CD4-positive, alpha-beta T cell treated with Interleukin-2 at 100 ng/mL for 4 hours (primary cell): ENCODE measurements around the gene BLNK.
"Not testable (repeated sequence)": the region's sequence is repeated elsewhere in the genome, so short reads cannot be mapped to it uniquely, and the experiment has no call there.

Experiments
- DNase-seq: peaks from one replicate; pipeline ENCODE4 v3.0.0-alpha.2; 2020; ENCODE audit warnings: low spot score

The BLNK gene

DNA sequence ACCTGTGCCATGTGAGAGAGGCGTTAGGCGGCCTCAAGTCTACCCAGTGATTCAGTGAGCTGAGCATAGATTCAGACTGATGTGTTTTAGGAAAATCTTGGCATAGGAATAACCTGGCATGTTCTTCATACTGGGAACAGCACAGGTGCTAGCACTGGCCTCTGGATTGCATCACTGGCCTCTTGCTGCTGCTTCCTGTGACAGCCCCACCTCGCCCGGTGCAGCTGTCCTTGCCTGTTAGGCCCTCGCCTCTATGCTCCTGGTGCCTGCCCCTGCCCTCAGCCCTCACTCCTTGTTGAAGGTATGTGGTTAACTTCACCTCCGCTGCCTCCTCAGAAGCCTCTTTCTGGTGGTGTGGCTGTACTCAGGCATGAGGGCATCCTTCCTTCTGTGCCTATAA lies 46.2 kb downstream of the BLNK start:
- no peak for DNase-seq

DNA sequence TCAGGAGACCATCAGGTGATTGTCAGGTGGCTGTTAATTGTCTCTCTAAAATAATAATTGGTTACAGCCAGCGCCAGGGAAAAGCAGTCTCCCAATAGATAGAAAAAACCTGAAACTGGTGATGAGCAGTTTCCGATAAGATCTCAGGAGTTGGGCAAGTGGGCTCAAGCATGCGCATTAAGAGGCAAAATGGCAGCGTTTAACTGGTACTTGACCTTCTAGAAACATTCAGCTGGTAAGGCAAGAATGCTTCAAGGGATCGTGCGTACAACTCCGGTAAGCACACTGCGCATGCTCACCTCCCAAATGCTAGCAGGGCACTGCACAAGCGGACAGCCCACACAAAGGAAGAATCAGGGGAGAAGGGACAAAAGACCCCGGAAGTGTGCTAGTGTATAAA lies 48.5 kb downstream of the BLNK start:
- DNase-seq: no peak

DNA sequence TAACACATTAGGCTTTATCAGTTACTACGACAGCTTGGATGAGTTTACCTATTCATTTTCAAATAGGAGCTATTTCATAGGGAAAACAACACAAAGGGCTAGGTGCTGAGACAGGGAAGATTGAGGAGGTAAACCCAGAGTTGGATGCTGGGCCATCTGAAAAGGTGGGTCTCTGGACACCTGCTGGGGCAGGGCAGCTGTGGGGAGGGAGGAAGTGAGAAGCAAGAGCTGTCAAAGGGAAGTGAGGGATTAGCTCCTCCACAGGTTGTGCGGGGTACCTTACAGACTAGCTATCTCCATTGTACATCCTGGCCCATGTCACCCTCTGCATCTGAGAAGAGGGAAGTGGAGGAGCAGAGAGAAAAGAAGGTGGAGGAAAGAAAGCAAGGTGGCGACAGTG lies 48.9 kb downstream of the BLNK start:
- DNase-seq: no peak

DNA sequence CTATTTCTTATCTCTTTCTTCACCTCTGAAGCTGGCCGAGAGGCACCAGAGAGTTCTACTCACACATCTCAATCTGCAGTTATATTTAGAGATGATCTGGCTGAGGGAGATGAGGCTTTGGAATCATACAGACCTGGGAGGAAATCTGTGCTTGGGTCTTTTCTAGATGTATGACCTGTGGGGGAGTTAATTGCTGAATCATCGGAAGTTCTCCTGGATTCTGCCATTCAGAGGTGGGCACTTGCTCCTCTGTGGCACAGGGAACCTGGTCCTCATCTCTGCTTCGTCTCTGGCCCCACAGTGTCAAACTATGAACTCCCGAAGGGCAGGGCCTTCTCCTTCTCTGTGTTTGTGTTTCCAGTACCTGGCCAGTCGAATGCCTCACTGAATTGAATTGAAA lies 52.5 kb downstream of the BLNK start:
- DNase-seq: no peak

DNA sequence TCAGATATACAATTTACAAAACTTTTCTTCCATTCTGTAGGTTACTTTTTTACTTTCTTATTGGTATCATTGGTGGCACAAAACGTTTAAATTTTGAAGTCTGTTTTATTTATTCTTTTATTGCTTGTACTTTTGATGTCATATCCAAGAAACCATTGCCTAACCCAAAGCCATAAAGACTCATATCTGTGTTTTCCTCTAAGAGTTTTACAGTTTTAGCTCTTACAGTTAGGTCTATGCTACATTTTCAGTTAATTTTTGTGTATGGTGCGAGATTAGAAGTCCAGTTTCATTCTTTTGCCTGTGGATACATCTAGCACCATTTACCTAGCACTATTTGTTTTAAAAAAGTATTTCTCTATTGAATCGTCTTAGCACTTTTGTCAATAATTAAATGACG lies 53.7 kb downstream of the BLNK start:
- no peak for DNase-seq

DNA sequence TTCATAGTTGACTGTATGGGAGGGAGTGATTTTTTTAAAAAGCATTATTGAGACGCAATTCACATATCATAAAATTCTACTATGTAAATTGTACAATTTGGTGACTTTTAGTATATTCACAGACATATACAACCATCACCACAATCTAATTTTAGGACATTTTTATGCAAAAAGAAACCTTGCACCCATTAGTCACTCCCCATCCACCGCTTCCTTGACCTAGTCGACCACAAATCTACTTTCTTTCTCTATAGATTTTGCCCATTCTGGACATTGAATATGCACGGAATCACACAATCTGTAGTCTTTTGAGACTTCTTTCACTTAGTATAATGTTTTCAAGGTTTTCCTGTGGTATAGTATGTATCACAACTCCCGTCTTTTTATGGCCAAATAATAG lies 54.6 kb downstream of the BLNK start:
- no peak for DNase-seq

DNA sequence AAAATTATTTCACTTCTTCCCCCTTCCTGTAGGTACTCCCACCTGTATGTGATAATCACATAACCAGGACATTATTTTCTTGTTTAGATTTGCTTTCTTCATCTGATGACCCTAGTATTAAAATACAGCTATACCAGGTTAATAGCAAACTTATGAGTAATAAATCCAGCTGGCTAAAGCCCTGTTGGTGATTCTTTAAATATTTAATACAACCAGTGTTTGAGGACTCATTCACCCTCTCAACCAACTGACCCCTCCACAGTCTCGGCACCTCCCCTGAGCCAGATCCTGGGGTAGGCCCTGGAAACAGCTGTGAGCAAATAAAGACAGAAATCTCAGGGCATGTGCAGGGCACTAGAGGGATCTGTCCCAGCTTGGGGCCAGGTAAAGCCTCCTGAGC lies 58.5 kb downstream of the BLNK start:
- no peak for DNase-seq

DNA sequence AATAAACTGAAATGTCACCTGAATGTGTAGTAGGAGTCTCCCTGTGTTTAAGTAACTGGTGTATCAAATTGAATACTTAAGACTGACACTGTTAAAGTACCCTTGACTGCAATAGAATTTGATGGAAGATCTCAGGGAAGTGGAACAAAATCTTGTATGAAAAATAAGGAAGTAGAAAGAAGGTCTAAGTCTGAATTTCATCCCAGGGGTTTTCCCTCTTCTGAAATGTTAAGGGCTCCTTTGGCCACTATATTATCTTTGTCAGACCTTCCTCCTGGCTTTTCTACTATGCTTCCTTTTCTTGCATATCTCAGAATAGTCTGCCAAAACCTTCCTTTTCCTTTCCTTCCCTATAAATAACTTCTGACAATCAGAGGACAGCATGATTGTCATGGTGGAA lies 59.6 kb downstream of the BLNK start:
- DNase-seq: no peak

DNA sequence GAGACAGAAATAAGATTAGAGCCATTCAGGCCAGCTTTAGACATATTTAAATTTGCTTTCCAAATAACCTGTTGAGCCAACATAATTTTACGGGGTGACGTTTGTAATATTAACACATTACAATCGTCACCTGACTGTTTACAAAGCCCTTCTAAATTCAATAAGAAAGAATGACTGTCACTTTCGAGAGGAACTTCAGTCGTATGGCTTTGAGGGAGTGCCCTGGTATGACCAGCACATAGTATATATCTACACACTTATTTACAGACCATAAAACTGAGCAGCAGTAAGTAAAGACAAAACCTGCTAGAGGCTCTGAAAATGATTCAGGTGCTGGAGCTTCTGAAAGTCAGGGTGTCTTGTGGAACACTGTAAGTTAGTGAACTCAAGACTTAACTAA lies 62.4 kb downstream of the BLNK start:
- no peak for DNase-seq

DNA sequence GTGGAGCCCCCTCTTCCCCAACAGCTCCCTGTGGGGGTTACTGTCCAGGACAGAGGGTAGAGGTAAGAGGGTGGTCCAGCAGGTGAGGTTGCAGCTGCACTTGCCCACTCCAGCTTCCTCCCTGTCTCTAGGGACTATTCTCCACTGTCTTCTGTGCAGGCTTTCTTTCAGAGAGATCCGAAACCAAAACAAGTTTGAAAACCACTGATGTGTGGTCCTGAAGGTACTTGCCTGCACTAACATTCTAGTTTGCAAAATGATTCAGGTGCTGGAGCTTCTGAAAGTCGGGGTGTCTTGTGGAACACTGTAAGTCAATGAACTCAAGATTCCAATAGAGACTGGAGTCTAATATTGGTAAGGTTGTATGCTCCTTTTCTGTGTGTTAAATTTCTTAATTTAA lies 63.1 kb downstream of the BLNK start:
- no peak for DNase-seq

DNA sequence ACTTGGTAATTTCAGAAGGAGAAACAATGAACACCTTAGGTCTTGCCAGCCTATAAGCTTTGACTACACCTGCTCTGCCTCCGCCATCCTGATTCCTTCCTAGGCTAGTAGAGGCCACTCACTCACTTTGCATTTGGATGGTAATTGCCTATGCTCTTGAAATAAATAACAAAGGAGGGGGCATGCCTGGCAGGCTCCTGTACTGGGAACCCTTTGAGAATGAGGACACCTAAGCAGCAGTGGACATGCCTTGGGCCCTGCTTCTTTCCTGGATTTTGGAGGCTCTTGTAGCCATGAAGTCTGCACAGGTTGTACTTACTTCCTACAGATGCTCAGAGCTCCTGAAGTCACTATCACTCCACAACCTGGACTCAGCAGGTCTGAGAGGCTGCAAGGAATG lies 65.8 kb downstream of the BLNK start:
- no peak for DNase-seq

DNA sequence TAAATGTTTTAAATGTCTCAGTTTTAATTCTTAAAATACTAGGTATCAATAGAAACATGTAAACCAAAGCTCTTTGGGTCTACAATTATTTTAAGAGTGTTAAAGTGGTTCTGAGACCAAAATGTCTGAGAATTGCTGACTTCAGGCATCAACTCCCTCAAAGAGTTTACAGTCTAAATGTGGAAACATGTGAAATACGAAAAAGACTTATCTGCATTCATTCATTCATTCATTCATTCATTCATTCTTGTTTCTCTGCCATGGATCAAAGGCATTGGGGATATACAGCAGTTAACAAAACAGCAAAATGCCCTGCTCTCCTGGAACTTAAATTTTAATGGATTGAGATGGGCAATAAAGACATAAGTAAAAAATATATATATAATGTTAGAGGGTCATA lies 69.8 kb downstream of the BLNK start:
- DNase-seq: no peak

DNA sequence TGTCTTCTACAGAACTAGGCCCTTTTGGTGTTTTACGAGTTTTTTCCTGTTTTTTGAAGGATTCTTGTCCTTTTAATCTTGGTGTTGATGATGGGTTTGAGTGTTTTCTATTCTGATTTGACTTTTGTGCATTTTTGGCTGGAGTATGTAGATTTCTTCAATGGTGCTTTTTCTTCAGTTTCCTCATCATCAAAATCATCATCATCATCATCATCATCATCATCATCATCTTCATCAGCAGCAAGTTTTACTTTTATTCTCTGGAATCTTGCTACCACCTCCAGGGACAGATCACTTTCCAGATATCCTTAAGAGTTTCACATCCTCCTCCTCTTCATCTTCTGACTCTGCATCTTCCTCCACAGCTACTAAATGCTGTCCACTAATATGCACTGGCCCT lies 81.9 kb downstream of the BLNK start:
- DNase-seq: not testable (repeated sequence)

DNA sequence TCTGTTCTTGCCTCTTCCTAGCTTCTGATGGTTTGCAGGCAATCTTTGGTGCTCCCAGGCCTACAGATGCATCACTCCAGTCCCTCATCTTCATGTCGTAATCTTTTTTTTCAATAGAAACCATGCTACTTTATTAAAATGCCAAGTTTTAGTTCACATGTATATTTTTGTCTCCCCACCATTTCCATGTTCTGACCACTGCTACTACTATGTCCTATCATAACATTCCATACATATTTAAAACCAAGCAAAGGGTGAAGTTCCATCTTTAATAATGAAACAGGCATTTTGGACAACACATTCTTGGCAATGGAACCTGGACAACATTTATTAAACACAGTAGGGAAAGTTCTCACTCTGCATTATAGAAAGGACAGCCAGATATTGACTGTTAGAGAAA lies 82.5 kb downstream of the BLNK start:
- DNase-seq: no peak

DNA sequence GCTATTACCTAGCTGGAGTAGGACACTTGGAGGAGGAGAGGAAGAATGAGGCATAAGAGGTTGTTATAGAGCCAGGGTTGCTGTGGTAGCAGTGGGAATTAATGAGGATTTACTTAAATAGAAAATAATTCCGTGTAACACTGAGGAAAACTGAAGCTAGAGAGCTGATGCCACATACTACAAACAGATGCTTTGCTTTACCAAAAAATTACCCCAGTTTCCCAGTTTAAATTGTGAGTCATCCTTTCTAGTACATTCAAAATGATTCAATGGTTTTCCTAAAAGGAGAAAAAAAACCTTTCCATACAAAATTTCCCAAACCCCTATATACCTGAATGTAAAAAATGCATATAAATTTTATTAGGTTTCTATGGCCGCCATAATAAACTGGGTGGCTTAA lies 82.9 kb downstream of the BLNK start:
- no peak for DNase-seq

DNA sequence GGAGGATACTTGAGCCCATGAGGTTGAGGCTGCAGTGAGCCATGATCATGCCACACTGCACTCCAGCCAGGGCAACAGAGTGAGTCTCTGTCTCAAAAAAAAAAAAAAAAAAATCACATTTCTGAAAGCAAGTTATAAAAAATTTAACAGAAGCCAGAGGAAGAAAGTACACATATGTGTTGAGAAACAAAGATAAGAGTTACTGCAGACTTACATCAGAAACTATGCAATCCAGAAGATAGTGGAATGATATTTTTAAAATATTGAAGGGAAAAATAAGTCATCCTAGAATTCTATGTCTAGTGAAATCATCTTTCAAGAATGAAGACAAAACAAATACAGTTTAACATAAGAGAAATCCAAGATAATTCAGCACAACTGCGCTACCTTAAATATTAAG lies 94.4 kb downstream of the BLNK start:
- no peak for DNase-seq

DNA sequence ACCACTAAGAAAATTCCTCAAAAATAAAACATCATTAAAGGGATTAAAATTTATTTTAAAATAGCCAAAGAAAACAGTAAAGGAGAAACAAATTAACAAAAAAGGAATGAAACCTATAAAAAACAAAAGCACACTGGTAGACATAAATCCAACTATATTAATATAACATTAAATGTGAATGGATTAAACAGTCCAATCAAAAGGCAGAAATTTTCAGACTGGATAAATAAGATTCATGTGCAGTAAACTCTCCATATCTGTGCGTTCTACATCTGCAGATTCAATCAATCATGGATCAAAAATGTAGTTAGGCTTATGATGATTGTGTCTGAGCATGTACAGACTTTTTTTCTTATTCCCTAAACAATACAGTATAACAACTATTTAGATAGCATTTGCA lies 98.7 kb downstream of the BLNK start:
- DNase-seq: no peak

DNA sequence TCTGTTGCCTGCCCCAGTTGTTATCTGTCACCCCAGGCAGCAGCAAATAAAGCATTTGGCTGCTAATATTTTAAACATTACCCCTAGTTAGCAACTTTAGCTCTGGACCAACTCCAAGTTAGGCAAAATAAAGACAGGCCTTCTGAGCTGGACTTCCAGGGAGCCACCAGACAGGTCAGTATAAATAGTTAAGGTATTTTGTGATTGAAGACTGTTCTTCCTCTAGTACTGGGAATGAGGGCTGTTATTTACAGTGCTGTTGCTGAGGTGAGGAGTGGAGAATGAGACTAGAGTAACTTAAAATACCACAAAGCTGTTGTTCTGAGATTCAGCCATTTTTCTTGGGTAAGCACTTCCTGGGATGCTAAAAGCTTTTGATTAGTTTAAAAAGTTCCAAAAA lies 101.1 kb downstream of the BLNK start:
- DNase-seq: no peak

DNA sequence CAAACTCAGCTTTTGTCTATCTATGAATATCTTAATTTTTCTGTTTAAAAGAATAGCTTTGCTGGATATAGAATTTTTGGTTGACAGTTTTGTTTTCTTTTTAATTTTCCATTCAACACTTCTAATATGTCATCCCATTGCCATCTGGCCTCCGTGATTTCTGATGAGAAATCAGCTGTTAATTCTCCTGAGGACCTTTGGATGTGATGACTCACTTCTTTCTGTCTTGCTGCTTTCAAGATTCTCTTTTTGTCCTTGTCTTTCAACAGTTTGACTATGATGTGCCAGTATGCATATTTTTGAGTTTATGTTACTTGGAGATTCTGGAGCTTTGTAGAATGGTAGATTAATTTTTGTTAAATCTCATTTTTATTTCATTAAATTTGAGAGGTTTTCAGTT lies 102.8 kb downstream of the BLNK start:
- no peak for DNase-seq

DNA sequence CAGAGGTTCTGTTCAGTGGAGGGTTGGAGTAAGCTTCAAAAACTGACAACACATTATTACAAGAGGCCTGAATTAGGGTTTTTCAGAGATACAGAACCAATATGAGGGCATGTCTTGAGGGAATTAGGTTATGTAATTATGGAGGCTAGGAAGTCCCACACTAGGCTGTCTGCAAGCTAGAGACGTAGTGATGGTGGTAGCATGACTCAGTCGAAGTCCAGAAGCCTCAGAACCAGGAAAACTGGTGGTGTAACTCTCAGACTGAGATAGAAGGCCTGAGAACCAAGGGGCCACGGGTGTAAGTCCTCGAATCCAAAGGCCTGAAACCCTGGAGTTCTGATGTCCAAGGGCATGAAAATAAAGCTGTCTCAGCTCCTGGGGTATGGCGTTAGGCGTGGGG lies 105.6 kb downstream of the BLNK start:
- no peak for DNase-seq

DNA sequence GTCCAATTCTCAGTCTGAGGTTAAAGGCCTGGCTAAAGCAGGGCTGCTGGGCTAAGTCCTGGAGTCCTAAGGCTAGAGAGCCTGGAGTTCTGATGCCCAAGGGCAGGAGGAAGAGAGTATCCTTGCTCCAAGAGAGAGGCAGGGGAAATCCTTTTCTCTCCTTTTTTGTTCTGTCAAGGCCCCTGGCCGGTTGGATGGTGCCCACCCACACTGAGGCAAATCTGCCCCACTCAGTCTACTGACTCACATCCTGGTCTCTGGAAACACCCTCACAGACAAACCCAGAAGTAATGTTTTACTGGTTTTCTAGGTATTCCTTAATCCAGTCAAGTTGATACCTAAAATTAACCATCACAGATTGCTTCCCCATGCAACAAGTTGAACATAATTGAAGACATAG lies 118.3 kb downstream of the BLNK start:
- DNase-seq: no peak

DNA sequence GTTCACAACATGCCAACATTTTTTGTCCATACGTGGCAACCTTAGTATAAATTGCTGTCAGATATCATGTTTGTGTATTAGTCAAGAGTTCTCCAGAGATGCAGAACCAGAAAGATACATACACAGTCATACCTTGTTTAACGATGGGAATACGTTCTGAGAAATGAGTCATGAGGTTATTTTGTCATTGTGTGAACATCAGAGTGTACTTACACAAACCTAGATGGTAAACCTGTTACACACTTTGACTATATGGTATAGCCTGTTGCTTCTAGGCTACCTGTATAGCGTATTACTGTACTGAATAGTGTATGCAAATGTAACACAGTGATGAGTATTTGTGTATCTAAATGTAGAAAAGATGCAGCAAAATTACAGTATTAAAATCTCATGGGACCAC lies 118.9 kb downstream of the BLNK start:
- DNase-seq: no peak
